Astrocyte of the cerebellum (primary cell): ENCODE data around the gene TMEM150B.
A peak's percentile ranks its signal among the peaks of the same experiment; 100 is the strongest.

Experiments used
- DNase-seq: peaks from one replicate; pipeline ENCODE4 v3.0.0-alpha.2; 2011; ENCODE audit warnings: low read depth
- H3K4me3 ChIP-seq: 2 replicates; pipeline ENCODE4 v1.5.1; 2011; ENCODE audit warnings: mild to moderate bottlenecking, low read depth, low read length, moderate library complexity
- in situ Hi-C: cut with HindIII; loops from 2 replicates; pipeline ENCODE4 v1.10.0; 2017; ENCODE audit warnings: low sequenced_read_pairs
- TF ChIP-seq, protein P1 (sequence below): IDR thresholded peaks from 2 replicates; pipeline ENCODE4 v1.5.1; 2012; ENCODE audit warnings: low read length, low read depth, moderate library complexity, mild to moderate bottlenecking; ENCODE audit errors: missing control alignments

Gene TMEM150B, protein sequence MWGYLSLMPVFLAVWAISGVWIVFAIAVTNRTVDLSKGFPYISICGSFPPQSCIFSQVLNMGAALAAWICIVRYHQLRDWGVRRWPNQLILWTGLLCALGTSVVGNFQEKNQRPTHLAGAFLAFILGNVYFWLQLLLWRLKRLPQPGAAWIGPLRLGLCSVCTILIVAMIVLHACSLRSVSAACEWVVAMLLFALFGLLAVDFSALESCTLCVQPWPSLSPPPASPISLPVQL

DNA sequence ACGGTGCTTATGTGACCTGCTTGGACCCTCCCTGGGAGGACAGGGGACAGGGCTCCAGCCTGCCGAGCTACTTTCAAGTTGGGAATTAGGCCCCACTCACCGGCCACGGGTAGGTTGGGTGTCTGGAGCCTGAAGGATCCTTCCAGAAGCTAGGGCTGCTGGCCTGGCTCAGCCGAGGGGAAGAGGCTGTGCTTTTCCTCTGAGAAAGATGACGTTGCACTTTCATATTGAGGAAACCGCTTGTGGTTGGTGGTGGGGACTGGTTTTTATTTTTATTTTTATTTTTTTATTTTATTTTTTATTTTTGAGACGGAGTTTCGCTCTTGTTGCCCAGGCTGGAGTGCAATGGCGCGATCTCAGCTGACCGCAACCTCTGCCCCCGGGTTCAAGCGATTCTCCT lies at the start of gene TMEM150B:
Gene TMEM150B (minus strand): TSS at position 170 of the 400 bp plus-strand sequence. CDS start 4,305 bp downstream, outside the sequence.
- H3K4me3 ChIP-seq: no peak within 1 kb of the TSS
- DNase-seq: no peak
- in situ Hi-C loops: no loop called here
- TF ChIP-seq, protein P1, sequence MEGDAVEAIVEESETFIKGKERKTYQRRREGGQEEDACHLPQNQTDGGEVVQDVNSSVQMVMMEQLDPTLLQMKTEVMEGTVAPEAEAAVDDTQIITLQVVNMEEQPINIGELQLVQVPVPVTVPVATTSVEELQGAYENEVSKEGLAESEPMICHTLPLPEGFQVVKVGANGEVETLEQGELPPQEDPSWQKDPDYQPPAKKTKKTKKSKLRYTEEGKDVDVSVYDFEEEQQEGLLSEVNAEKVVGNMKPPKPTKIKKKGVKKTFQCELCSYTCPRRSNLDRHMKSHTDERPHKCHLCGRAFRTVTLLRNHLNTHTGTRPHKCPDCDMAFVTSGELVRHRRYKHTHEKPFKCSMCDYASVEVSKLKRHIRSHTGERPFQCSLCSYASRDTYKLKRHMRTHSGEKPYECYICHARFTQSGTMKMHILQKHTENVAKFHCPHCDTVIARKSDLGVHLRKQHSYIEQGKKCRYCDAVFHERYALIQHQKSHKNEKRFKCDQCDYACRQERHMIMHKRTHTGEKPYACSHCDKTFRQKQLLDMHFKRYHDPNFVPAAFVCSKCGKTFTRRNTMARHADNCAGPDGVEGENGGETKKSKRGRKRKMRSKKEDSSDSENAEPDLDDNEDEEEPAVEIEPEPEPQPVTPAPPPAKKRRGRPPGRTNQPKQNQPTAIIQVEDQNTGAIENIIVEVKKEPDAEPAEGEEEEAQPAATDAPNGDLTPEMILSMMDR: no peak

DNA sequence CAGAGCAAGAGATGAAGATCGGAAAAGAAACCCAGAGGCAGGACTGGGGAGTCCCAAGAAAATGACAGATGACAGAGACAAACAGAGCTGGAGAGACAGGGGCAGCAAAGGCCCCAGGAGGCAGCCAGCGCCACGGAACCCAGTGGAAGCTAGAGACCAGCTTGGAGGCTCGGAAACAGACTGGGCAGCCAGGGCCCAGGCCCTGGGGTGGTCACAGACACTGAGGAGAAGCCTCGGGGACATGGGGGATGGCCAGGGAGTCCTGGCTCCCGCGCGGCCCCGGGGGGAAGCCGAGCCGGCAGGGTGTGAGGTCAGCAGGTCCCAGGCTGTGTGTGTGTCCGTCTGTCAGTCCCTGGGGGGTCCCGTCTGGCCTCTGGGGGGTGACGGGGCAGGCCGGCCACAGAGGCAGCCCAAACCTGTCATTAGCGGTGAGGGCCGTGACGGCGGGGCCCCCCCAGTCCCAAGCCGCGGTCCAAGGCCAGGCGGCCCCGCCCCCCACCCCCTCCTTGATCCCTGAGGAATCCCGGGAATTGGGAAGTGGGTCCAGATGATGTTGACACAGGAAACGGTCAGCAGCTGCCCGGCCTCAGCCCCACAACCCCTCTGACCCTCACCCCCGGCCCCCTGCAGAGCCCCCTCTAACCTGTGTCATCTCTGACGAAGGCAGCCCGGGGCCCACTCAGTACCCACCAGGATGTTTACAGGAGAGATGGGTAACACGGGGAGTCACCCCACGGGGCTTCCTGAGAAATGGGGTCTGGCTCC lies 49.0 kb upstream of the TMEM150B start:
- TF ChIP-seq, protein P1: no peak
- H3K4me3 ChIP-seq: no peak overlapping the region

DNA sequence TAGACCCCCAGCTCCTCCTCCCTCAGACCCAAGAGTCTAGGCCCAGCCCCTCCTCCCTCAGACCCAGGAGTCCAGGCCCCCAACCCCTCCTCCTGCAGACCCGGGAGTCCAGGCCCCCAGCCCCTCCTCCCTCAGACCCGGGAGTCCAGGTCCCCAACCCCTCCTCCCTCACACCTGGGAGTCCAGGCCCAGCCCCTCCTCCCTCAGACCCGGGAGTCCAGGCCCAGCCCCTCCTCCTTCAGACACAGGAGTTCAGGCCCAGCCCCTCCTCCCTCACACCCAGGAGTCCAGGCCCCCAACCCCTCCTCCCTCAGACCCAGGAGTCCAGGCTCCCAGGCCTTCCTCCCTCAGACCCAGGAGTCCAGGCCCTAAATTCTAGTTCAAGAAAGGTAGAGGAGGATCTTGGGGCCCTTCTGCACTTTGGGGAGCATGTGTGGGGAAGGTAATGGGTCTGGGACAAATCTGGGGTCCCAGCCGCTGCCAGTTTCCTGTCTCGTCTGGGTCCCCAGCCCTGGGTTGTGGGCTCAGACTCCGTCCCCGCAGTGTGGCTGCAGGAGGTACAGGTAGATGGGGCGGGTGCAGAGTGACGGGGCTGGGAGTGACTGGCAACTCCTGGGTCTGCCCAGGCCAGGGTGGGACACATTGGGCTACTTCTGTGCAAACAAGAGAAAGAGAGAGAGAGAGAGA lies 48.3 kb upstream of the TMEM150B start:
- DNase-seq: no peak
- TF ChIP-seq, protein P1: no peak
- in situ Hi-C loops: no loop called here
- no peak overlapping the region for H3K4me3 ChIP-seq

More for the DNA sequence above, 49.0 kb upstream of the TMEM150B start:
- DNase-seq: no peak
- in situ Hi-C loops: no loop called here

DNA sequence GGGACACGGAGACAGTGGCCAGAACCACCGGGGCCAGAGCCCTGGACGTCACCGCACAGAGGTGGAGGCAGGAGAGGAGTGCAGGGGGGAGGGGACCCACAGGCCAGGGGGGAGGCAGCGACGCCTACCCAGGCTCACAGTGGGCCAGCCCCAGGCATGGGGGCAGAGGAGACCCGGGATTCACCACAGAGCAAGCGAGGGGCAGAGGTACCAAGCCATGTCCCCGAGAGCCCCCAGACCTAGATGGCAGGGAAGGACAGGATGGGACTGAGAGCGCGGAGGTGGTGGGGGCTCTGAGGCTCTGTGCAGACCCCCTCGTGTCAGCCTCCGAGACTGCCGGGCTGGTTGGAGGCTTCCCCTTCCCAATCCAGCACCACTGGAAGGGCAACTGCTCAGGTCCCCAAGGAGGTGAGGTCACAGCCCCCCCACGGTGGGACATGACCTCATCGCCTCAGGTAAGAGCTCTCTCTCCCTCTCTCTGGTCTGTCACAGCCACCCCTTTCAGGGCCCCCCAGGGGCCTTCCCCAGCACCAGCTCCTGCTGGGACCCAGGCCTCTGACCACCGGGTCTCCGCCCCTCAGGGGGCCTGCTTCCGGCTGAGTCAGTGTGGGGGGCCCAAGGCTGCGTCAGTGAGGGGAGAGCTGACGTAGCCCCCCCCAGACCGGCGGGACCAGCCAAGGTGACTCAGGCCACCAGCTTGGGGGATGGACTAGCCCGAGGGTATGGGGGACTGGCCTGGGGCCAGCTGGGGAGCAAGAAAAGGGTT lies 47.4 kb upstream of the TMEM150B start:
- H3K4me3 ChIP-seq: no peak overlapping the region
- in situ Hi-C loops: no loop called here
- no peak for DNase-seq
- TF ChIP-seq, protein P1: no peak

DNA sequence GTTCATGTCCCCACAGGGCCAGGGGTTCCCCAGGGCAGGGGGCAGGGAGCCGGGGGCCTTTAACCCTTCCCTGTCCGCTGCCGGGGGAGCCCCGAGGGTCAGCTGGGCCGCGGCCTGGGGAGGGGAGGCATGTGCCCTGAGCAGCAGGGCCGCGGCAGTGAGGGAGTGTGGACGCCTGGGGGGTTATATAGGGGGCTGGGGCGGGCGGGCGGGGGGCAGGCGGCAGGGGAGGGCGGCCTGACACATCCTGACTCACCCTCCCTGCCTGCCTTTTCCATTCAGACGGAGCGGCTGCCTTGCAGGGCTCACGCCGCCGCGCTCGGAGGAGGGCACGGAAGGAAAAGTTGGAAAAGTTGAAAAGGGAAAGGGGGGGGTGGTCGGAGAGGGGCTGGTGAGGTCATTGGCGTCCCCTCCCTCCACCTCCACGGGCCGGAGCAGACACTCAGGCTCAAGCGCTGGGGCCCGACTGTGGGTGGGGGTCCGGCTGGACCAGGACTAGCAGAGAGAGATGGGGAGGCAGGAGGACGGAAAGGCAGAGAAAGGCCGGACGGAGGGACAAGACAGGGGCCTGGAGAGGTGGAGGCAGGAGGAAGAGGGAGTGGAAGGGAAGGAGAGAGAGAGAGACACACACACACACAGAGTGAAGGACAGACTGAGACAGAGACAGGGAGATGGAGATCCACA lies 45.3 kb upstream of the TMEM150B start, which contains the start of gene IL11:
Gene IL11 (minus strand): TSS at position 159 of the 684 bp plus-strand sequence. CDS start 153 bp downstream, at position 6.
- in situ Hi-C loops: no loop called here
- TF ChIP-seq, protein P1: no peak
- peak within 1 kb of the TSS; percentile 51 for H3K4me3 ChIP-seq
- no peak for DNase-seq
